ENCODE results near the gene SCLY. TPM values are rescaled to one million over a fixed set of nuclear protein-coding genes. Genes with fewer than 3 reads are reported as not detected.

The SCLY gene
- polyA plus RNA-seq, 1 of the 3 experiments (the other 2 are of a cell fraction): 20.9 TPM

GRCh38 chr2:238123218-238123971 lies 62.6 kb downstream of the SCLY start:
- Histone ChIP-seq H3K79me2 (ENCODE audit: insufficient read depth) (no peaks in the 10 kb centered on the region), H3K27ac (ENCODE audit: low read depth in 2 of 2, low read length in 1 of 2) (no peak overlapping the region), H3F3A (replicated peaks; ENCODE audit: insufficient read depth) (no peaks in the 10 kb centered on the region), H3K9me2 (no peaks in the 10 kb centered on the region), H3K4me1 (ENCODE audit: control insufficient read depth in 1 of 2, insufficient read depth in 2 of 2, low read depth in 1 of 2, low read length in 1 of 2) (no peaks in the 10 kb centered on the region), H4K20me1 (ENCODE audit: insufficient read depth) (no peaks in the 10 kb centered on the region), H3K36me3 (replicated peaks in 1 of 2; ENCODE audit: control insufficient read depth in 1 of 2, insufficient read depth in 2 of 2, low read length in 1 of 2) (no peaks in the 10 kb centered on the region), H3K9me3 (no peaks in the 10 kb centered on the region), H3K4me3 (ENCODE audit: low read depth in 2 of 2, low read length in 1 of 2) (no peak overlapping the region), H3K27me3 (ENCODE audit: insufficient read depth) (no peaks in the 10 kb centered on the region), H3K4me2 (no peak overlapping the region), H2AFZ (ENCODE audit: low read depth) (no peak overlapping the region), H3K9ac (no peak overlapping the region)
- TF ChIP-seq IRF3 (IDR thresholded peaks at IDR 0.05; ENCODE audit: low read depth, low read length): no peak
- TF ChIP-seq PBX3 (IDR thresholded peaks at IDR 0.05): no peak
- TF ChIP-seq CHD2 (IDR thresholded peaks at IDR 0.05; ENCODE audit: low read length, partially characterized antibody): no peak
- POLR2A ChIA-PET: no interaction called here
- CTCF ChIA-PET: interaction anchor here (0.9 kb wide), 1 partner anchor 10 kb away, joined by 3 read pairs; no protein-coding TSS in a partner anchor
- no peak for DNase-seq
- WGBS (ENCODE audit: low lambda C conversion rate): 43% methylated on average over 4 of the region's 22 CpGs

GRCh38 chr2:238123991-238124470 lies 63.2 kb downstream of the SCLY start:
- ChIA-PET CTCF (interaction anchor here (0.9 kb wide), 1 partner anchor 11 kb away, joined by 3 read pairs; no protein-coding TSS in a partner anchor), POLR2A (no interaction called here)
- Histone ChIP-seq H3K9me3 (no peaks in the 10 kb centered on the region), H3K9ac (no peak overlapping the region), H3K36me3 (replicated peaks in 1 of 2; ENCODE audit: control insufficient read depth in 1 of 2, insufficient read depth in 2 of 2, low read length in 1 of 2) (no peaks in the 10 kb centered on the region), H4K20me1 (ENCODE audit: insufficient read depth) (no peaks in the 10 kb centered on the region), H3K4me3 (ENCODE audit: low read depth in 2 of 2, low read length in 1 of 2) (no peak overlapping the region), H3K79me2 (ENCODE audit: insufficient read depth) (no peaks in the 10 kb centered on the region), H2AFZ (ENCODE audit: low read depth) (no peak overlapping the region), H3K27me3 (ENCODE audit: insufficient read depth) (no peaks in the 10 kb centered on the region), H3K4me2 (no peak overlapping the region), H3K4me1 (ENCODE audit: control insufficient read depth in 1 of 2, insufficient read depth in 2 of 2, low read depth in 1 of 2, low read length in 1 of 2) (no peaks in the 10 kb centered on the region), H3K27ac (ENCODE audit: low read depth in 2 of 2, low read length in 1 of 2) (no peak overlapping the region), H3F3A (replicated peaks; ENCODE audit: insufficient read depth) (no peaks in the 10 kb centered on the region), H3K9me2 (no peaks in the 10 kb centered on the region)
- WGBS (ENCODE audit: low lambda C conversion rate): 40% methylated on average over 2 of the region's 14 CpGs
- no peak for DNase-seq
- no peak for TF ChIP-seq JUND (IDR thresholded peaks at IDR 0.05)
- TF ChIP-seq REST (IDR thresholded peaks at IDR 0.05; ENCODE audit: low read depth, low read length): no peak
- TF ChIP-seq USF1 (IDR thresholded peaks at IDR 0.05; ENCODE audit: borderline replicate concordance, low read depth): no peak
- no peak for TF ChIP-seq POLR2AphosphoS5 (IDR thresholded peaks at IDR 0.05; ENCODE audit: low read depth, low read length)
- no peak for TF ChIP-seq EP300 (IDR thresholded peaks at IDR 0.05; ENCODE audit: borderline replicate concordance in 1 of 2, low read depth in 1 of 2, low read length in 1 of 2)
- TF ChIP-seq GATA2 (CRISPR knock-in tag; IDR thresholded peaks at IDR 0.05): no peak
- no peak for TF ChIP-seq FOXJ3 (CRISPR knock-in tag; IDR thresholded peaks at IDR 0.05)
- TF ChIP-seq TAF1 (IDR thresholded peaks at IDR 0.05; ENCODE audit: borderline replicate concordance, low read depth, low read length): no peak
- TF ChIP-seq PBX3 (IDR thresholded peaks at IDR 0.05): no peak
- TF ChIP-seq YY1 (IDR thresholded peaks at IDR 0.05; ENCODE audit: low read depth): no peak
- no peak for TF ChIP-seq NFIC (IDR thresholded peaks at IDR 0.05; ENCODE audit: borderline replicate concordance)
- no peak for TF ChIP-seq USF2 (IDR thresholded peaks at IDR 0.05; ENCODE audit: borderline replicate concordance, low read depth, low read length)
- no peak for TF ChIP-seq MAX (IDR thresholded peaks at IDR 0.05; ENCODE audit: low read depth)

All from SK-N-SH (cell line).